Neural cell (in vitro differentiated cells): Measurements from ENCODE around the gene RACK1. TPM values are rescaled to one million over a fixed set of nuclear protein-coding genes. Genes with fewer than 3 reads are reported as not detected.
"Not testable (repeated sequence)": the region's sequence is repeated elsewhere in the genome, so short reads cannot be mapped to it uniquely, and the experiment has no call there.

ENCODE experiments used
- H2AFZ ChIP-seq: fragments of 200-600, 300-800 bp; sonication (generic), shearing (Covaris generic); 2 replicates; pipeline ENCODE4 v1.6.0; 2014; ENCODE audit warnings: low read depth, mild to moderate bottlenecking, antibody characterized with exemption, low read length, moderate library complexity
- H3F3A ChIP-seq: fragments of 200-600 bp; shearing (Covaris generic); 2 replicates; pipeline ENCODE4 v1.6.1; 2016; ENCODE audit warnings: mild to moderate bottlenecking, moderate library complexity, mixed read lengths, antibody characterized with exemption, low read length; ENCODE audit not compliant: insufficient read depth, poor library complexity, severe bottlenecking
- H3K27ac ChIP-seq: fragments of 200-600, 300-800 bp; sonication (generic), shearing (Covaris generic); 2 replicates; pipeline ENCODE4 v1.5.1; 2014; ENCODE audit warnings: mild to moderate bottlenecking, low read length, moderate library complexity
- H3K27me3 ChIP-seq: fragments of 300-800, 200-600 bp; sonication (generic), shearing (Covaris generic); 2 replicates; pipeline ENCODE4 v1.6.0; 2014; ENCODE audit warnings: mild to moderate bottlenecking, low read depth, low read length, moderate library complexity; ENCODE audit not compliant: insufficient read depth
- H3K36me3 ChIP-seq: fragments of 300-800, 200-600 bp; sonication (generic), shearing (Covaris generic); 2 replicates; pipeline ENCODE4 v1.5.1; 2014; ENCODE audit warnings: mild to moderate bottlenecking, antibody characterized with exemption, low read length, moderate library complexity; ENCODE audit not compliant: insufficient read depth
- H3K4me2 ChIP-seq: fragments of 300-800, 200-600 bp; sonication (generic), shearing (Covaris generic); 2 replicates; pipeline ENCODE4 v1.6.0; 2014; ENCODE audit warnings: mild to moderate bottlenecking, low read length
- H3K4me3 ChIP-seq: fragments of 300-800, 200-600 bp; sonication (generic), shearing (Covaris generic); 2 replicates; pipeline ENCODE4 v1.5.1; 2014; ENCODE audit warnings: mild to moderate bottlenecking, low read length, moderate library complexity
- H3K79me2 ChIP-seq: fragments of 200-600 bp; shearing (Covaris generic); replicated peaks from 2 replicates; pipeline ENCODE4 v1.6.0; 2014; ENCODE audit warnings: mild to moderate bottlenecking, low read length, moderate library complexity; ENCODE audit not compliant: insufficient read depth
- H3K9ac ChIP-seq: fragments of 300-800, 200-600 bp; sonication (generic), shearing (Covaris generic); 2 replicates; pipeline ENCODE4 v1.6.1; 2016; ENCODE audit warnings: mild to moderate bottlenecking, low read length, mixed read lengths
- H3K9me2 ChIP-seq: fragments of 200-600 bp; shearing (Covaris generic); 2 replicates; pipeline ENCODE4 v1.6.1; 2016; ENCODE audit warnings: mild to moderate bottlenecking, low read length, mixed read lengths; ENCODE audit not compliant: insufficient read depth
- H3K9me3 ChIP-seq: fragments of 200-600, 300-800 bp; sonication (generic), shearing (Covaris generic); 2 replicates; pipeline ENCODE4 v1.6.1; 2016; ENCODE audit warnings: mild to moderate bottlenecking, mixed run types, low read length, moderate library complexity, mixed read lengths
- H4K20me1 ChIP-seq: fragments of 200-600 bp; shearing (Covaris generic); 2 replicates; pipeline ENCODE4 v1.6.1; 2016; ENCODE audit warnings: mild to moderate bottlenecking, mixed run types; ENCODE audit not compliant: insufficient read depth
- EP300 ChIP-seq: fragments of 450-650 bp; conservative IDR thresholded peaks from 2 replicates; pipeline ENCODE4 v1.6.1; 2014; ENCODE audit warnings: antibody characterized with exemption, mild to moderate bottlenecking, moderate library complexity; ENCODE audit not compliant: poor library complexity, severe bottlenecking
- EZH2 ChIP-seq: fragments of 200-600, 300-800 bp; shearing (Covaris generic), sonication (generic); IDR thresholded peaks from 2 replicates; pipeline ENCODE4 v1.6.1; 2014; ENCODE audit warnings: antibody characterized with exemption, low read length, borderline replicate concordance, mild to moderate bottlenecking; ENCODE audit not compliant: insufficient read depth, poor library complexity, severe bottlenecking
- MXI1 ChIP-seq: fragments of 450-650 bp; conservative IDR thresholded peaks from 2 replicates; pipeline ENCODE4 v1.6.1; 2014; ENCODE audit warnings: antibody characterized with exemption, mild to moderate bottlenecking; ENCODE audit not compliant: poor library complexity, severe bottlenecking
- POLR2AphosphoS5 ChIP-seq: IDR thresholded peaks from 2 replicates; pipeline ENCODE4 v1.6.1; 2012
- RAD21 ChIP-seq: fragments of 450-650 bp; conservative IDR thresholded peaks from 2 replicates; pipeline ENCODE4 v1.6.1; 2014; ENCODE audit warnings: antibody characterized with exemption, mild to moderate bottlenecking, moderate library complexity
- SMC3 ChIP-seq: fragments of 450-650 bp; conservative IDR thresholded peaks from 2 replicates; pipeline ENCODE4 v1.6.1; 2014; ENCODE audit warnings: antibody characterized with exemption, mild to moderate bottlenecking, moderate library complexity; ENCODE audit not compliant: poor library complexity
- TAF1 ChIP-seq: IDR thresholded peaks from 2 replicates; pipeline ENCODE4 v1.6.1; 2012; ENCODE audit warnings: low read depth
- polyA plus RNA-seq: library from polyadenylated mRNA; depleted of rRNA; stranded (reverse); fragments of >200 nt; gene quantifications from 2 replicates; pipeline ENCODE4 v1.2.3, GENCODE V29; 2014
- TF ChIP-seq, protein P1 (sequence below): IDR thresholded peaks from 2 replicates; pipeline ENCODE4 v1.6.1; 2012; ENCODE audit warnings: borderline replicate concordance
- TF ChIP-seq, protein P2 (sequence below): fragments of 450-650 bp; IDR thresholded peaks from 2 replicates; pipeline ENCODE4 v1.5.1; 2014; ENCODE audit warnings: antibody characterized with exemption, mild to moderate bottlenecking, moderate library complexity; ENCODE audit not compliant: poor library complexity, severe bottlenecking

RACK1 gene
- polyA plus RNA-seq, 1 donor from 2014 or later = 2,178 TPM

DNA sequence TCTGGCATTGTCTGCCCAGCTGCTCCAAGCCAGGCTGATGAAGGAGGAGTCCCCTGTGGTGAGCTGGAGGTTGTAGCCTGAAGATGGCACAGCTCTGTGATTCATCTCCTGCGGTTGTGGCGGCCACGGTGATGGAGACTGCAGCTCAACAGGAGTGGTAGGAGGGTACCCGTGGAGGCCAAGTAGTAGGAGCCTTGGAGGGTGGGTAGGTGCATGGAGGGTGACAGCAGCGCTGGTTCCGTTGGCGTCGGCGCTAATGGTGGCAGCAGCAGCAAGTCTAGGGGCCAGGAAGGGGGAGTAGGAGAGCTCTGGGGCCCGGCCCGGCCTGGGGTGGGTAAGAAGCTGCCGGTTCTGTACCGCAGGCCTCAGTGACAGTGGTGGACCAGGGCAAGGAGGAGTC, 39.6 kb upstream of the RACK1 start:
- no peaks in the 10 kb centered on the region for H4K20me1 ChIP-seq
- H3F3A ChIP-seq = no peaks in the 10 kb centered on the region
- TF ChIP-seq TAF1 = no peak
- TF ChIP-seq EP300 = no peak
- no peak for TF ChIP-seq POLR2AphosphoS5
- no peak for TF ChIP-seq SMC3
- TF ChIP-seq, protein P1, sequence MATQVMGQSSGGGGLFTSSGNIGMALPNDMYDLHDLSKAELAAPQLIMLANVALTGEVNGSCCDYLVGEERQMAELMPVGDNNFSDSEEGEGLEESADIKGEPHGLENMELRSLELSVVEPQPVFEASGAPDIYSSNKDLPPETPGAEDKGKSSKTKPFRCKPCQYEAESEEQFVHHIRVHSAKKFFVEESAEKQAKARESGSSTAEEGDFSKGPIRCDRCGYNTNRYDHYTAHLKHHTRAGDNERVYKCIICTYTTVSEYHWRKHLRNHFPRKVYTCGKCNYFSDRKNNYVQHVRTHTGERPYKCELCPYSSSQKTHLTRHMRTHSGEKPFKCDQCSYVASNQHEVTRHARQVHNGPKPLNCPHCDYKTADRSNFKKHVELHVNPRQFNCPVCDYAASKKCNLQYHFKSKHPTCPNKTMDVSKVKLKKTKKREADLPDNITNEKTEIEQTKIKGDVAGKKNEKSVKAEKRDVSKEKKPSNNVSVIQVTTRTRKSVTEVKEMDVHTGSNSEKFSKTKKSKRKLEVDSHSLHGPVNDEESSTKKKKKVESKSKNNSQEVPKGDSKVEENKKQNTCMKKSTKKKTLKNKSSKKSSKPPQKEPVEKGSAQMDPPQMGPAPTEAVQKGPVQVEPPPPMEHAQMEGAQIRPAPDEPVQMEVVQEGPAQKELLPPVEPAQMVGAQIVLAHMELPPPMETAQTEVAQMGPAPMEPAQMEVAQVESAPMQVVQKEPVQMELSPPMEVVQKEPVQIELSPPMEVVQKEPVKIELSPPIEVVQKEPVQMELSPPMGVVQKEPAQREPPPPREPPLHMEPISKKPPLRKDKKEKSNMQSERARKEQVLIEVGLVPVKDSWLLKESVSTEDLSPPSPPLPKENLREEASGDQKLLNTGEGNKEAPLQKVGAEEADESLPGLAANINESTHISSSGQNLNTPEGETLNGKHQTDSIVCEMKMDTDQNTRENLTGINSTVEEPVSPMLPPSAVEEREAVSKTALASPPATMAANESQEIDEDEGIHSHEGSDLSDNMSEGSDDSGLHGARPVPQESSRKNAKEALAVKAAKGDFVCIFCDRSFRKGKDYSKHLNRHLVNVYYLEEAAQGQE = no peak
- TF ChIP-seq, protein P2, sequence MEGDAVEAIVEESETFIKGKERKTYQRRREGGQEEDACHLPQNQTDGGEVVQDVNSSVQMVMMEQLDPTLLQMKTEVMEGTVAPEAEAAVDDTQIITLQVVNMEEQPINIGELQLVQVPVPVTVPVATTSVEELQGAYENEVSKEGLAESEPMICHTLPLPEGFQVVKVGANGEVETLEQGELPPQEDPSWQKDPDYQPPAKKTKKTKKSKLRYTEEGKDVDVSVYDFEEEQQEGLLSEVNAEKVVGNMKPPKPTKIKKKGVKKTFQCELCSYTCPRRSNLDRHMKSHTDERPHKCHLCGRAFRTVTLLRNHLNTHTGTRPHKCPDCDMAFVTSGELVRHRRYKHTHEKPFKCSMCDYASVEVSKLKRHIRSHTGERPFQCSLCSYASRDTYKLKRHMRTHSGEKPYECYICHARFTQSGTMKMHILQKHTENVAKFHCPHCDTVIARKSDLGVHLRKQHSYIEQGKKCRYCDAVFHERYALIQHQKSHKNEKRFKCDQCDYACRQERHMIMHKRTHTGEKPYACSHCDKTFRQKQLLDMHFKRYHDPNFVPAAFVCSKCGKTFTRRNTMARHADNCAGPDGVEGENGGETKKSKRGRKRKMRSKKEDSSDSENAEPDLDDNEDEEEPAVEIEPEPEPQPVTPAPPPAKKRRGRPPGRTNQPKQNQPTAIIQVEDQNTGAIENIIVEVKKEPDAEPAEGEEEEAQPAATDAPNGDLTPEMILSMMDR = no peak
- no peak for TF ChIP-seq EZH2
- no peak for TF ChIP-seq MXI1
- TF ChIP-seq RAD21 = no peak
- H3K36me3 ChIP-seq = no peaks in the 10 kb centered on the region
- no peaks in the 10 kb centered on the region for H3K9me3 ChIP-seq
- H3K27ac ChIP-seq = no peak overlapping the region
- H2AFZ ChIP-seq = no peak overlapping the region
- no peak overlapping the region for H3K4me2 ChIP-seq
- H3K4me3 ChIP-seq = peak overlapping the region; percentile 78
- H3K9ac ChIP-seq = no peak overlapping the region
- H3K9me2 ChIP-seq = no peaks in the 10 kb centered on the region
- H3K27me3 ChIP-seq = no peaks in the 10 kb centered on the region
- peaks cover 13% of the 10 kb centered on the region for H3K79me2 ChIP-seq

DNA sequence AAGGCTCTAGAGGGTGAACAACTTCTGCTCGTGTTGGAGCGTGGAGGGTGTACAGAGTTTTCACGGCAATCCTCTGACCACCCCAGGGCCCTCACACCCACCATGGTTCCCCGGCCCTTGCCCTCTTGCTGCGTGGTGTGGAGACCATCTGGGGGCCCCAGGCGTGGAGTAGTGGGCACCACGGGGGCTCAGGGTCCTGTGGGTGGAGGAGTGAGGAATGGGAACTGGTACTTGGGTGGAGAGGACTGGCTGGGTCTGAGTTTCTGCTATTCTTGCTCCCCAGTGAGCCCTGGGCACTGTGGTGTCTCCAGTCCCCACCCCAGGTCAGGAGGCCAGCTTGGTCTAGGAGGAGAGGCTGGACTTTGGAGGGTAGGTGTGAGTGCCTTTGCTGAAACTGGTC, 39.2 kb upstream of the RACK1 start:
- no peaks in the 10 kb centered on the region for H4K20me1 ChIP-seq
- TF ChIP-seq, protein P2 = no peak
- TF ChIP-seq SMC3 = no peak
- TF ChIP-seq EP300 = no peak
- TF ChIP-seq MXI1 = no peak
- no peak for TF ChIP-seq POLR2AphosphoS5
- no peak for TF ChIP-seq RAD21
- no peak for TF ChIP-seq EZH2
- TF ChIP-seq TAF1 = no peak
- TF ChIP-seq, protein P1 = no peak

DNA sequence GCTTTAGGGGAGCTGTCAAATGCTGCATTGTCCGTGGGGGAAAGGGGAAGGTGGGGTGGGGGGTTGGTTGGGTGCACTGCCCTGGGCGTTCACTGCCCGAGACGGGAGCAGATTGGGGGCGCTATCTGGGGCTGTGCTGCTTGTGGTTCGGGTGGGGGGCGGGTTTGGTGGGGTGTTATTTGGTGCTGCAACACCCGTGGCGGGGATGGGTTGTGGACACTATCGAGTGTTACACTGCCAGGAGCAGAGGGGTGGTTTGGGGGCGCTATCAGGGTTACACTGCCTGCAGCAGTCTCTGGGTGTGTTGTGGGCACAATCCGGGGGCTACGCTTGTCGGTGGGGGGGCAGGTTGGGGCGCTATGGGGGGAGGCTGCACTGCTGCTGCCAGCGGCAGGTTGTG, 38.7 kb upstream of the RACK1 start:
- not testable (repeated sequence) for H2AFZ ChIP-seq, H3K27me3 ChIP-seq, H3K4me2 ChIP-seq, H3F3A ChIP-seq, H3K9me2 ChIP-seq, H3K9me3 ChIP-seq, H4K20me1 ChIP-seq, H3K36me3 ChIP-seq
- Histone ChIP-seq H3K27ac (peak overlapping the region; percentile 87), H3K79me2 (peaks cover 13% of the 10 kb centered on the region), H3K4me3 (peak overlapping the region; percentile 78), H3K9ac (peak overlapping the region; percentile 87)

More for the DNA sequence above, 39.2 kb upstream of the RACK1 start:
- Histone ChIP-seq H3K79me2 (peaks cover 13% of the 10 kb centered on the region), H3K4me2 (no peak overlapping the region), H3K27me3 (no peaks in the 10 kb centered on the region), H3K27ac (no peak overlapping the region), H2AFZ (no peak overlapping the region), H3K9me2 (no peaks in the 10 kb centered on the region), H3K4me3 (peak overlapping the region; percentile 78), H3K9me3 (no peaks in the 10 kb centered on the region), H3F3A (no peaks in the 10 kb centered on the region), H3K9ac (no peak overlapping the region), H3K36me3 (no peaks in the 10 kb centered on the region)
